SK-N-SH treated with all-trans-retinoic acid at 6 μM for 48 hours (cell line): ENCODE data around the gene ZFP3.

ENCODE experiments used
- ATAC-seq: fragments of 200-7000 bp; cut with Tn5 transposase; 3 replicates; pipeline ENCODE4 v1.9.1; 2020; ENCODE audit warnings: mild to moderate bottlenecking, moderate library complexity
- ARNTL ChIP-seq: fragments of 450-650 bp; formaldehyde crosslinking; IDR thresholded peaks from 2 replicates; pipeline ENCODE4 v1.5.0; 2020; ENCODE audit warnings: low read depth, mild to moderate bottlenecking, moderate library complexity, borderline replicate concordance
- BACH2 ChIP-seq: fragments of 250-450 bp; sonication (Bioruptor Pico); IDR thresholded peaks from 2 replicates; pipeline ENCODE4 v1.9.0; 2021; ENCODE audit warnings: mild to moderate bottlenecking, borderline replicate concordance
- CSDC2 ChIP-seq: fragments of 250-450 bp; sonication (Bioruptor Pico); IDR thresholded peaks from 2 replicates; pipeline ENCODE4 v1.5.0; 2020; ENCODE audit warnings: mild to moderate bottlenecking, moderate library complexity
- CSRNP3 ChIP-seq: fragments of 250-450 bp; sonication (Bioruptor Pico); IDR thresholded peaks from 2 replicates; pipeline ENCODE4 v1.5.1; 2021; ENCODE audit warnings: mild to moderate bottlenecking, moderate library complexity
- ESRRG ChIP-seq: fragments of 250-450 bp; sonication (Bioruptor Pico); IDR thresholded peaks from 2 replicates; pipeline ENCODE4 v1.6.1; 2021; ENCODE audit warnings: mild to moderate bottlenecking
- GLIS3 ChIP-seq: fragments of 250-450 bp; sonication (Bioruptor Pico); IDR thresholded peaks from 2 replicates; pipeline ENCODE4 v1.5.0; 2020; ENCODE audit warnings: mild to moderate bottlenecking, moderate library complexity
- ISL1 ChIP-seq: fragments of 250-450 bp; sonication (Bioruptor Pico); IDR thresholded peaks from 2 replicates; pipeline ENCODE4 v2.1.2; 2022; ENCODE audit warnings: mild to moderate bottlenecking, moderate library complexity
- OSR1 ChIP-seq: fragments of 250-450 bp; sonication (Bioruptor Pico); IDR thresholded peaks from 2 replicates; pipeline ENCODE4 v1.8.0; 2022; ENCODE audit warnings: moderate library complexity, mild to moderate bottlenecking, inconsistent platforms
- PPARA ChIP-seq: fragments of 250-450 bp; sonication (Bioruptor Pico); IDR thresholded peaks from 2 replicates; pipeline ENCODE4 v1.5.0; 2020; ENCODE audit warnings: mild to moderate bottlenecking, borderline replicate concordance
- RARB ChIP-seq: fragments of 250-450 bp; sonication (Bioruptor Pico); IDR thresholded peaks from 2 replicates; pipeline ENCODE4 v1.8.0; 2021; ENCODE audit warnings: mild to moderate bottlenecking, moderate library complexity
- SNAI2 ChIP-seq: fragments of 250-450 bp; sonication (Bioruptor Pico); IDR thresholded peaks from 2 replicates; pipeline ENCODE4 v1.5.0; 2020; ENCODE audit warnings: mild to moderate bottlenecking, moderate library complexity
- TCF4 ChIP-seq: fragments of 250-450 bp; sonication (Bioruptor Pico); IDR thresholded peaks from 2 replicates; pipeline ENCODE4 v1.8.0; 2021; ENCODE audit warnings: mild to moderate bottlenecking, moderate library complexity, borderline replicate concordance
- TSHZ2 ChIP-seq: fragments of 250-450 bp; sonication (Bioruptor Pico); IDR thresholded peaks from 2 replicates; pipeline ENCODE4 v1.5.0; 2020; ENCODE audit warnings: mild to moderate bottlenecking, moderate library complexity
- ZFP3 ChIP-seq: fragments of 250-450 bp; sonication (Bioruptor Pico); IDR thresholded peaks from 2 replicates; pipeline ENCODE4 v1.5.0; 2020; ENCODE audit warnings: mild to moderate bottlenecking, moderate library complexity
- ZFP30 ChIP-seq: fragments of 450-650 bp; formaldehyde crosslinking; IDR thresholded peaks from 2 replicates; pipeline ENCODE4 v1.5.0; 2022; ENCODE audit warnings: mild to moderate bottlenecking, moderate library complexity
- ZNF565 ChIP-seq: fragments of 450-650 bp; formaldehyde crosslinking; conservative IDR thresholded peaks from 2 replicates; pipeline ENCODE4 v1.5.0; 2020; ENCODE audit warnings: low read depth, mild to moderate bottlenecking, moderate library complexity
- ZNF70 ChIP-seq: fragments of 450-650 bp; formaldehyde crosslinking; IDR thresholded peaks from 2 replicates; pipeline ENCODE4 v1.5.0; 2020; ENCODE audit warnings: mild to moderate bottlenecking, moderate library complexity
- TF ChIP-seq, protein P1 (sequence below): fragments of 250-450 bp; sonication (Bioruptor Pico); IDR thresholded peaks from 2 replicates; pipeline ENCODE4 v1.8.0; 2021; ENCODE audit warnings: low read depth, mild to moderate bottlenecking, moderate library complexity, borderline replicate concordance
- TF ChIP-seq, protein P2 (sequence below): fragments of 250-450 bp; sonication (Bioruptor Pico); IDR thresholded peaks from 2 replicates; pipeline ENCODE4 v1.8.0; 2020; ENCODE audit warnings: mild to moderate bottlenecking, moderate library complexity, borderline replicate concordance
- TF ChIP-seq, protein P3 (sequence below): fragments of 250-450 bp; sonication (Bioruptor Pico); IDR thresholded peaks from 2 replicates; pipeline ENCODE4 v1.5.1; 2020; ENCODE audit warnings: low read depth, mild to moderate bottlenecking, moderate library complexity

The ZFP3 gene

GRCh38 chr17:5077781-5078105 is 524 bp upstream of the ZFP3 start:
- ATAC-seq = no peak; the same call in 1 of the 3 replicates

DNA sequence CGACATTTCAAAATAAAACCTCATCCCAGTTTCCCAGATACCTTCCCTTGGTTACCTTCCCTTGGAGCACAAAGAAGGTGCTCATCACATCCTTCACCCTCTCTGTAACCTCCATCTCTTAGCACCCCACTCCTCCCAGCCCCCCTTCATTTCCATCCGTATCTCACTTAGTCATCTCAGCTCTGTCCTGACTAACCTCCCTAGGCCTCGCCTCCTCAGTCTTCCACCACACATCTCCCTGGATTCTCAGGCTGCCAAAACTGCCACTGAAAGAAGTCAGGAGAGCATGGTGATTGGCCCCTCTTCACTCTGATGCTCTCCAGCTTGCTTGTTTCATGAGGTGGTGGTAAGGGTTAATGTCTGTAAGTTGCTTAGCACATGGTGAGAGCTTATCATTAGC is 2.3 kb downstream of the ZFP3 start:
- TF ChIP-seq, protein P1, sequence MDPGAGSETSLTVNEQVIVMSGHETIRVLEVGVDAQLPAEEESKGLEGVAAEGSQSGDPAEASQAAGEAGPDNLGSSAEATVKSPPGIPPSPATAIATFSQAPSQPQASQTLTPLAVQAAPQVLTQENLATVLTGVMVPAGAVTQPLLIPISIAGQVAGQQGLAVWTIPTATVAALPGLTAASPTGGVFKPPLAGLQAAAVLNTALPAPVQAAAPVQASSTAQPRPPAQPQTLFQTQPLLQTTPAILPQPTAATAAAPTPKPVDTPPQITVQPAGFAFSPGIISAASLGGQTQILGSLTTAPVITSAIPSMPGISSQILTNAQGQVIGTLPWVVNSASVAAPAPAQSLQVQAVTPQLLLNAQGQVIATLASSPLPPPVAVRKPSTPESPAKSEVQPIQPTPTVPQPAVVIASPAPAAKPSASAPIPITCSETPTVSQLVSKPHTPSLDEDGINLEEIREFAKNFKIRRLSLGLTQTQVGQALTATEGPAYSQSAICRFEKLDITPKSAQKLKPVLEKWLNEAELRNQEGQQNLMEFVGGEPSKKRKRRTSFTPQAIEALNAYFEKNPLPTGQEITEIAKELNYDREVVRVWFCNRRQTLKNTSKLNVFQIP = no peak
- TF ChIP-seq RARB (CRISPR knock-in tag) (no peak), TSHZ2 (CRISPR knock-in tag) (no peak), ZFP30 (CRISPR knock-in tag) (no peak), PPARA (CRISPR knock-in tag) (no peak), TCF4 (CRISPR knock-in tag) (no peak), SNAI2 (CRISPR knock-in tag) (no peak), BACH2 (CRISPR knock-in tag) (no peak), GLIS3 (CRISPR knock-in tag) (no peak), ARNTL (CRISPR knock-in tag) (no peak), ESRRG (CRISPR knock-in tag) (no peak), ZNF565 (CRISPR knock-in tag) (no peak), CSDC2 (no peak), ZFP3 (CRISPR knock-in tag) (no peak), ZNF70 (CRISPR knock-in tag) (no peak), ISL1 (CRISPR knock-in tag) (no peak), OSR1 (no peak)
- TF ChIP-seq, protein P2, sequence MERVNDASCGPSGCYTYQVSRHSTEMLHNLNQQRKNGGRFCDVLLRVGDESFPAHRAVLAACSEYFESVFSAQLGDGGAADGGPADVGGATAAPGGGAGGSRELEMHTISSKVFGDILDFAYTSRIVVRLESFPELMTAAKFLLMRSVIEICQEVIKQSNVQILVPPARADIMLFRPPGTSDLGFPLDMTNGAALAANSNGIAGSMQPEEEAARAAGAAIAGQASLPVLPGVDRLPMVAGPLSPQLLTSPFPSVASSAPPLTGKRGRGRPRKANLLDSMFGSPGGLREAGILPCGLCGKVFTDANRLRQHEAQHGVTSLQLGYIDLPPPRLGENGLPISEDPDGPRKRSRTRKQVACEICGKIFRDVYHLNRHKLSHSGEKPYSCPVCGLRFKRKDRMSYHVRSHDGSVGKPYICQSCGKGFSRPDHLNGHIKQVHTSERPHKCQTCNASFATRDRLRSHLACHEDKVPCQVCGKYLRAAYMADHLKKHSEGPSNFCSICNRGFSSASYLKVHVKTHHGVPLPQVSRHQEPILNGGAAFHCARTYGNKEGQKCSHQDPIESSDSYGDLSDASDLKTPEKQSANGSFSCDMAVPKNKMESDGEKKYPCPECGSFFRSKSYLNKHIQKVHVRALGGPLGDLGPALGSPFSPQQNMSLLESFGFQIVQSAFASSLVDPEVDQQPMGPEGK (CRISPR knock-in tag) = no peak
- TF ChIP-seq, protein P3, sequence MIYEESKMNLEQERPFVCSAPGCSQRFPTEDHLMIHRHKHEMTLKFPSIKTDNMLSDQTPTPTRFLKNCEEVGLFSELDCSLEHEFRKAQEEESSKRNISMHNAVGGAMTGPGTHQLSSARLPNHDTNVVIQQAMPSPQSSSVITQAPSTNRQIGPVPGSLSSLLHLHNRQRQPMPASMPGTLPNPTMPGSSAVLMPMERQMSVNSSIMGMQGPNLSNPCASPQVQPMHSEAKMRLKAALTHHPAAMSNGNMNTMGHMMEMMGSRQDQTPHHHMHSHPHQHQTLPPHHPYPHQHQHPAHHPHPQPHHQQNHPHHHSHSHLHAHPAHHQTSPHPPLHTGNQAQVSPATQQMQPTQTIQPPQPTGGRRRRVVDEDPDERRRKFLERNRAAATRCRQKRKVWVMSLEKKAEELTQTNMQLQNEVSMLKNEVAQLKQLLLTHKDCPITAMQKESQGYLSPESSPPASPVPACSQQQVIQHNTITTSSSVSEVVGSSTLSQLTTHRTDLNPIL (CRISPR knock-in tag) = no peak
- ATAC-seq = no peak

More at GRCh38 chr17:5077781-5078105, 524 bp upstream of the ZFP3 start:
- TF ChIP-seq CSRNP3 (CRISPR knock-in tag) = no peak
- TF ChIP-seq ZNF70 (CRISPR knock-in tag) = no peak
- no peak for TF ChIP-seq ZNF565 (CRISPR knock-in tag)
- no peak for TF ChIP-seq BACH2 (CRISPR knock-in tag)
- TF ChIP-seq TCF4 (CRISPR knock-in tag) = no peak
- no peak for TF ChIP-seq ESRRG (CRISPR knock-in tag)

DNA sequence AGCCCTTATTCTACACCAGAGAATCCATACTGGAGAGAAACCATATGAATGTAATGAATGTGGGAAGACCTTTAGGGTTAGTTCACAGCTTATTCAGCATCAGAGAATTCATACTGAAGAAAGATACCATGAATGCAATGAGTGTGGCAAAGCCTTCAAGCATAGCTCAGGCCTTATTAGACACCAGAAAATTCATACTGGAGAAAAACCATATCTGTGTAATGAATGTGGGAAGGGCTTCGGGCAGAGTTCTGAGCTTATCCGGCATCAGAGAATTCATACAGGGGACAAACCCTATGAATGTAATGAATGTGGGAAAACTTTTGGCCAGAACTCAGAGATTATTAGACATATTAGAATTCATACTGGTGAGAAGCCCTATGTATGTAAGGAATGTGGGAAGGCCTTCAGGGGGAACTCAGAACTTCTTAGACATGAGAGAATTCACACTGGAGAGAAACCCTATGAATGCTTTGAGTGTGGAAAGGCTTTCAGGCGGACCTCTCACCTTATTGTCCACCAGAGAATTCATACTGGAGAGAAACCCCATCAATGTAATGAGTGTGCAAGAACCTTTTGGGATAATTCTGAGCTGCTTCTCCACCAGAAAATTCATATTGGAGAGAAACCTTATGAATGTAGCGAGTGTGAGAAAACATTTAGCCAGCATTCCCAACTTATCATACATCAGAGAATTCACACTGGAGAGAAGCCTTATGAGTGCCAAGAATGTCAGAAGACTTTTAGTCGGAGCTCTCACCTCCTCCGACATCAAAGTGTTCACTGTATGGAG is 14.1 kb downstream of the ZFP3 start:
- TF ChIP-seq SNAI2 (CRISPR knock-in tag) = no peak
- no peak for TF ChIP-seq BACH2 (CRISPR knock-in tag)
- no peak for TF ChIP-seq CSDC2
- TF ChIP-seq ZFP3 (CRISPR knock-in tag) = no peak
- ATAC-seq = no peak
